Measurements from ENCODE around the gene ABCB9. TPM values are rescaled to one million over a fixed set of nuclear protein-coding genes. Genes with fewer than 3 reads are reported as not detected.

The ABCB9 gene
- total RNA-seq, 1 experiment from 2014 or later = 6.7 TPM

DNA sequence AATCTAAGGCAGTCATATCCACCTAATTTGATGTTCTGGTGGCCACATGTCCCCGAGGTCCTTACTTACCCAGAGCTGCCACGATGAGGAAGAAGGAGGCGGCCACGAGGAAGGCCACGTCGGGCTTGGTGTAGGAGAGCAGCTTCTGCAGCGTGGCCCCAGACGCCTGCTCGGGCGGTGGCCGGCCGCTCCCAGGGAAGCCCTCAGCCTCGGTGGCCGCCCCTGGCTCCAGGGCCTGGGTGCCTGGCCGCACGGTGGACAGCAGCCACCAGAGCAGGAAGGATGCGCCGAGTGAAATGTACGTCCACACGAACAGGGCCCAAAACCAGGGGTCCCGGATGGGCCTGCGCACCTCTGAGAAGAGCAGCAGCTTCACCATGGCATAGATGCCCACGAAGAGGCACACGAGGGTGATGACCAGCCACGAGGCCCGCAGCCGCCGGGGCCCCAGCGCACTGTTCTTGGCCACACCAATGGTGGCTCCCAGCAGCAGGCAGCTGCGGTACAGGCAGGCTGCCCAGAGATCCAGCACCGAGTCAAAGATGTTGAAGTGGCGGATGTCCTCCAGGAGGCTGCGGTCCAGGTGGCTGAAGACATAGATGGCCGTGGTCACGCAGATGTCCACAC, 6.6 kb downstream of the ABCB9 start:
- ChIA-PET CTCF (no interaction called here), POLR2A (no interaction called here)
- TF ChIP-seq, protein P1, sequence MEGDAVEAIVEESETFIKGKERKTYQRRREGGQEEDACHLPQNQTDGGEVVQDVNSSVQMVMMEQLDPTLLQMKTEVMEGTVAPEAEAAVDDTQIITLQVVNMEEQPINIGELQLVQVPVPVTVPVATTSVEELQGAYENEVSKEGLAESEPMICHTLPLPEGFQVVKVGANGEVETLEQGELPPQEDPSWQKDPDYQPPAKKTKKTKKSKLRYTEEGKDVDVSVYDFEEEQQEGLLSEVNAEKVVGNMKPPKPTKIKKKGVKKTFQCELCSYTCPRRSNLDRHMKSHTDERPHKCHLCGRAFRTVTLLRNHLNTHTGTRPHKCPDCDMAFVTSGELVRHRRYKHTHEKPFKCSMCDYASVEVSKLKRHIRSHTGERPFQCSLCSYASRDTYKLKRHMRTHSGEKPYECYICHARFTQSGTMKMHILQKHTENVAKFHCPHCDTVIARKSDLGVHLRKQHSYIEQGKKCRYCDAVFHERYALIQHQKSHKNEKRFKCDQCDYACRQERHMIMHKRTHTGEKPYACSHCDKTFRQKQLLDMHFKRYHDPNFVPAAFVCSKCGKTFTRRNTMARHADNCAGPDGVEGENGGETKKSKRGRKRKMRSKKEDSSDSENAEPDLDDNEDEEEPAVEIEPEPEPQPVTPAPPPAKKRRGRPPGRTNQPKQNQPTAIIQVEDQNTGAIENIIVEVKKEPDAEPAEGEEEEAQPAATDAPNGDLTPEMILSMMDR (IDR thresholded peaks at IDR 0.05; ENCODE audit: insufficient read depth in 1 of 2, low read depth in 1 of 2, low read length in 1 of 2, severe bottlenecking in 1 of 2, unreplicated experiment in 1 of 2) = no peak
- Mint-ChIP-seq H3K36me3 (ENCODE audit: insufficient read depth, unreplicated experiment) (no peaks in the 10 kb centered on the region), H3K27ac (ENCODE audit: unreplicated experiment) (no peak overlapping the region), H3K4me1 (ENCODE audit: low read depth, unreplicated experiment) (no peaks in the 10 kb centered on the region), H3K9me3 (ENCODE audit: unreplicated experiment) (no peaks in the 10 kb centered on the region), H3K4me3 (ENCODE audit: unreplicated experiment) (no peak overlapping the region), H3K27me3 (ENCODE audit: insufficient read depth, unreplicated experiment) (no peaks in the 10 kb centered on the region)
- H3K4me1 ChIP-seq = 0 out of 2 replicates have a peak, but pooled peaks cover 3% of the 10 kb centered on the region
- intact Hi-C loops (cut with micrococcal nuclease; ENCODE audit: unreplicated experiment) = no loop called here
- H3K27me3 ChIP-seq (replicated peaks; ENCODE audit: control insufficient read depth, insufficient read depth, low read length) = no peaks in the 10 kb centered on the region
- H3K4me3 ChIP-seq (ENCODE audit: low read depth, low read length) = no peak overlapping the region
- no TSS peak for BruUV-seq (replicated peaks)
- no peak for DNase-seq
- H3K36me3 ChIP-seq (ENCODE audit: control insufficient read depth, insufficient read depth, low read length) = no peaks in the 10 kb centered on the region
- H3K9me3 ChIP-seq = no peaks in the 10 kb centered on the region

DNA sequence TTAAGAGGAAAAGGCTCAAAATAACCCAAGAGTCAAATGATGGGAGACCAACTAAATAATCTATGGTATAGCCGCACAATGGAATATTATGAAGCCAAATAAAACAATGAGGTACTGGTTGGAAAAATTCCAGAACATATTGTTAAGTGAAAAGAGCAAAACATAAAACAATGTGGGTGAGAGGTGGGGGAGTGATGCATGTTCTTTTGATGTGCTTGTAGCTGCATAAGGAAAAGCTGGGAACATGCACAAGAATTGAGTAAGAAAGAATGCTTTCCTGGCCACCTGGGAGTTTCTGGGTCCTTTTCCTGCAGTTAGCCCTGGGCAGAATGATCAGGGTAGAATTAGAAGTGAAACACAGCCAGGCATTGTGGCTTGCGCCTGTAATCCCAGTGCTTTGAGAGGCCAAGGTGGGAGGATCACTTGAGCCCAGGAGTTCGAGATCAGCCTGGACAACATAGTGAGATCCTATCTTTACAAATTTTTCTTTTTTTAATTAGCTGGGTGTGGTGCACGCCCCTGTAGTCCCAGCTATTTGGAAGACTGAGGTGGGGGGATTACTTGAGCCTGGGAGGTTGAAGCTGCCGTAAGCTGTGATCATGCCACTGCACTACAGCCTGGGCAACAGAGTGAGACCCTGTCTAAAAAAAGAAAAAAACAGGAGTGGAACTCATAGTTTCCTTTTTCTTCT, 7.9 kb downstream of the ABCB9 start:
- Histone ChIP-seq H3K27me3 (replicated peaks; ENCODE audit: control insufficient read depth, insufficient read depth, low read length) (no peaks in the 10 kb centered on the region), H3K4me1 (no peaks in the 10 kb centered on the region), H3K4me3 (ENCODE audit: low read depth, low read length) (no peak overlapping the region), H3K36me3 (ENCODE audit: control insufficient read depth, insufficient read depth, low read length) (no peaks in the 10 kb centered on the region), H3K9me3 (no peaks in the 10 kb centered on the region)
- DNase-seq = no peak
- BruUV-seq (replicated peaks) = no TSS peak
- no peaks in the 10 kb centered on the region for H3K9me3 Mint-ChIP-seq (ENCODE audit: unreplicated experiment)
- H3K27me3 Mint-ChIP-seq (ENCODE audit: insufficient read depth, unreplicated experiment) = no peaks in the 10 kb centered on the region
- ChIA-PET POLR2A (no interaction called here), CTCF (no interaction called here)
- TF ChIP-seq, protein P1 (IDR thresholded peaks at IDR 0.05; ENCODE audit: insufficient read depth in 1 of 2, low read depth in 1 of 2, low read length in 1 of 2, severe bottlenecking in 1 of 2, unreplicated experiment in 1 of 2) = no peak
- H3K36me3 Mint-ChIP-seq (ENCODE audit: insufficient read depth, unreplicated experiment) = no peaks in the 10 kb centered on the region
- no peaks in the 10 kb centered on the region for H3K4me1 Mint-ChIP-seq (ENCODE audit: low read depth, unreplicated experiment)
- H3K27ac Mint-ChIP-seq (ENCODE audit: unreplicated experiment) = no peak overlapping the region
- no peak overlapping the region for H3K4me3 Mint-ChIP-seq (ENCODE audit: unreplicated experiment)
- intact Hi-C loops (cut with micrococcal nuclease; ENCODE audit: unreplicated experiment) = no loop called here

DNA sequence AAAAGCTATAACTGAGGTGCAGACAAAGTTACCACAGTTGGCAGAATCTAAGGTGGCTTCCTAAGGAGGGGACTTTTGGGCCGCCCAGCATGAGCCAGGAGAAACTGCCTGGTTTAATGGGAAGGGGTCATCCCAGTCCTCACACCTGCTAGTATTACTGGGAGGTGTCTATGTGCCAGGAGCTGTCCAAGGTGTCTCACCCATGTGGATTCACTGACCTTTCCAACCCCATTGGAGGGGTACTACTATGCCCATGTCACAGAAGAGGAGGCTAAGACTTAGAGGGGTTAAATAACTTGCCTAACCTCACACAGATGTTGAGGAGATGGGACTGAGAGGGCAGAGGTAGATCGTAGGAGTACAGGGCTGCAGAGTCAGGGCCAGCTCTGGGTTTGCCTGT, 10.2 kb downstream of the ABCB9 start:
- H3K36me3 ChIP-seq (ENCODE audit: control insufficient read depth, insufficient read depth, low read length) = no peaks in the 10 kb centered on the region
- H3K4me1 ChIP-seq = peaks cover 10% of the 10 kb centered on the region; the same call in 1 of the 2 replicates
- DNase-seq = no peak
- Mint-ChIP-seq H3K4me1 (ENCODE audit: low read depth, unreplicated experiment) (no peaks in the 10 kb centered on the region), H3K9me3 (ENCODE audit: unreplicated experiment) (no peaks in the 10 kb centered on the region), H3K27me3 (ENCODE audit: insufficient read depth, unreplicated experiment) (no peaks in the 10 kb centered on the region), H3K27ac (ENCODE audit: unreplicated experiment) (no peak overlapping the region), H3K36me3 (ENCODE audit: insufficient read depth, unreplicated experiment) (no peaks in the 10 kb centered on the region), H3K4me3 (ENCODE audit: unreplicated experiment) (no peak overlapping the region)
- TF ChIP-seq, protein P1 (IDR thresholded peaks at IDR 0.05; ENCODE audit: insufficient read depth in 1 of 2, low read depth in 1 of 2, low read length in 1 of 2, severe bottlenecking in 1 of 2, unreplicated experiment in 1 of 2) = no peak
- H3K27me3 ChIP-seq (replicated peaks; ENCODE audit: control insufficient read depth, insufficient read depth, low read length) = no peaks in the 10 kb centered on the region
- H3K4me3 ChIP-seq (ENCODE audit: low read depth, low read length) = no peak overlapping the region
- H3K9me3 ChIP-seq = no peaks in the 10 kb centered on the region
- BruUV-seq (replicated peaks) = no TSS peak
- intact Hi-C loops (cut with micrococcal nuclease; ENCODE audit: unreplicated experiment) = no loop called here
- ChIA-PET POLR2A (no interaction called here), CTCF (no interaction called here)
